Measurements from ENCODE around the gene TIMM23. TPM values are rescaled to one million over a fixed set of nuclear protein-coding genes. Genes with fewer than 3 reads are reported as not detected.

The TIMM23 gene
- polyA plus RNA-seq, 2 donors = 56.7 to 62.1 TPM

GRCh38 chr10:46004963-46005362 lies 32.7 kb downstream of the TIMM23 start:
- no peak overlapping the region for H3K27ac ChIP-seq (ENCODE audit: low read depth in 2 of 2, low read length in 1 of 2)
- H3K4me3 ChIP-seq (ENCODE audit: low read depth in 1 of 2, low read length in 2 of 2) = no peak overlapping the region
- 88 to 97% methylated on average over 2 of the region's 2 CpGs for WGBS, 2 donors
- H3K27me3 ChIP-seq (ENCODE audit: control insufficient read depth in 1 of 2, insufficient read depth in 2 of 2, low read length in 2 of 2) = no peaks in the 10 kb centered on the region
- no peaks in the 10 kb centered on the region for H3K4me1 ChIP-seq (ENCODE audit: control insufficient read depth in 2 of 2, insufficient read depth in 2 of 2, low read length in 1 of 2)
- no peaks in the 10 kb centered on the region for H3K9me3 ChIP-seq (ENCODE audit: control insufficient read depth in 2 of 2, insufficient read depth in 1 of 2, low read depth in 1 of 2, low read length in 1 of 2)
- peaks cover 3 to 5% of the 10 kb centered on the region in 2 donors for H3K36me3 ChIP-seq (ENCODE audit: control insufficient read depth in 2 of 2, insufficient read depth in 2 of 2, low read length in 1 of 2)

- Histone ChIP-seq H3K4me1 (ENCODE audit: control insufficient read depth in 2 of 2, insufficient read depth in 2 of 2, low read length in 1 of 2) (no peaks in the 10 kb centered on the region), H3K4me3 (ENCODE audit: low read depth in 1 of 2, low read length in 2 of 2) (no peak overlapping the region), H3K36me3 (ENCODE audit: control insufficient read depth in 2 of 2, insufficient read depth in 2 of 2, low read length in 1 of 2) (peaks cover 4 to 8% of the 10 kb centered on the region in 2 donors), H3K9me3 (ENCODE audit: control insufficient read depth in 2 of 2, insufficient read depth in 1 of 2, low read depth in 1 of 2, low read length in 1 of 2) (no peaks in the 10 kb centered on the region), H3K27me3 (ENCODE audit: control insufficient read depth in 1 of 2, insufficient read depth in 2 of 2, low read length in 2 of 2) (no peaks in the 10 kb centered on the region), H3K27ac (ENCODE audit: low read depth in 2 of 2, low read length in 1 of 2) (no peak overlapping the region)
- 77 to 81% methylated on average over 4 of the region's 4 CpGs for WGBS, 2 donors
Observed at GRCh38 chr10:46005383-46005782, 33.1 kb downstream of the TIMM23 start.

- 60 to 73% methylated on average over 3 of the region's 3 CpGs for WGBS, 2 donors
- H3K27me3 ChIP-seq (ENCODE audit: control insufficient read depth in 1 of 2, insufficient read depth in 2 of 2, low read length in 2 of 2) = no peaks in the 10 kb centered on the region
- H3K27ac ChIP-seq (ENCODE audit: low read depth in 2 of 2, low read length in 1 of 2) = no peak overlapping the region
- peaks cover 8 to 9% of the 10 kb centered on the region in 2 donors for H3K36me3 ChIP-seq (ENCODE audit: control insufficient read depth in 2 of 2, insufficient read depth in 2 of 2, low read length in 1 of 2)
- H3K9me3 ChIP-seq (ENCODE audit: control insufficient read depth in 2 of 2, insufficient read depth in 1 of 2, low read depth in 1 of 2, low read length in 1 of 2) = no peaks in the 10 kb centered on the region
- no peak overlapping the region for H3K4me3 ChIP-seq (ENCODE audit: low read depth in 1 of 2, low read length in 2 of 2)
- H3K4me1 ChIP-seq (ENCODE audit: control insufficient read depth in 2 of 2, insufficient read depth in 2 of 2, low read length in 1 of 2) = no peaks in the 10 kb centered on the region
Observed at GRCh38 chr10:46006219-46006618, 33.9 kb downstream of the TIMM23 start.

- H3K4me3 ChIP-seq (ENCODE audit: low read depth in 1 of 2, low read length in 2 of 2) = no peak overlapping the region
- 88 to 94% methylated on average over 3 of the region's 3 CpGs for WGBS, 2 donors
- H3K27ac ChIP-seq (ENCODE audit: low read depth in 2 of 2, low read length in 1 of 2) = no peak overlapping the region
- no peaks in the 10 kb centered on the region for H3K4me1 ChIP-seq (ENCODE audit: control insufficient read depth in 2 of 2, insufficient read depth in 2 of 2, low read length in 1 of 2)
- H3K27me3 ChIP-seq (ENCODE audit: control insufficient read depth in 1 of 2, insufficient read depth in 2 of 2, low read length in 2 of 2) = no peaks in the 10 kb centered on the region
- peaks cover 15 to 16% of the 10 kb centered on the region in 2 donors for H3K36me3 ChIP-seq (ENCODE audit: control insufficient read depth in 2 of 2, insufficient read depth in 2 of 2, low read length in 1 of 2)
- no peaks in the 10 kb centered on the region for H3K9me3 ChIP-seq (ENCODE audit: control insufficient read depth in 2 of 2, insufficient read depth in 1 of 2, low read depth in 1 of 2, low read length in 1 of 2)
Observed at GRCh38 chr10:46012746-46013145, 40.5 kb downstream of the TIMM23 start.

- peaks cover 13 to 16% of the 10 kb centered on the region in 2 donors for H3K36me3 ChIP-seq (ENCODE audit: control insufficient read depth in 2 of 2, insufficient read depth in 2 of 2, low read length in 1 of 2)
- H3K9me3 ChIP-seq (ENCODE audit: control insufficient read depth in 2 of 2, insufficient read depth in 1 of 2, low read depth in 1 of 2, low read length in 1 of 2) = no peaks in the 10 kb centered on the region
- no peak overlapping the region for H3K4me3 ChIP-seq (ENCODE audit: low read depth in 1 of 2, low read length in 2 of 2)
- H3K27me3 ChIP-seq (ENCODE audit: control insufficient read depth in 1 of 2, insufficient read depth in 2 of 2, low read length in 2 of 2) = no peaks in the 10 kb centered on the region
- no peak overlapping the region for H3K27ac ChIP-seq (ENCODE audit: low read depth in 2 of 2, low read length in 1 of 2)
- 82 to 92% methylated on average over 5 of the region's 5 CpGs for WGBS, 2 donors
- peaks cover 2% of the 10 kb centered on the region in 2 donors for H3K4me1 ChIP-seq (ENCODE audit: control insufficient read depth in 2 of 2, insufficient read depth in 2 of 2, low read length in 1 of 2)
Observed at GRCh38 chr10:46014206-46014605, 41.9 kb downstream of the TIMM23 start.

GRCh38 chr10:46014683-46015405 lies 42.6 kb downstream of the TIMM23 start:
- H3K9me3 ChIP-seq (ENCODE audit: control insufficient read depth in 2 of 2, insufficient read depth in 1 of 2, low read depth in 1 of 2, low read length in 1 of 2) = no peaks in the 10 kb centered on the region
- no peak overlapping the region for H3K4me3 ChIP-seq (ENCODE audit: low read depth in 1 of 2, low read length in 2 of 2)
- H3K36me3 ChIP-seq (ENCODE audit: control insufficient read depth in 2 of 2, insufficient read depth in 2 of 2, low read length in 1 of 2) = peaks cover 10 to 16% of the 10 kb centered on the region in 2 donors
- 79 to 91% methylated on average over 5 of the region's 5 CpGs for WGBS, 2 donors
- no peaks in the 10 kb centered on the region for H3K27me3 ChIP-seq (ENCODE audit: control insufficient read depth in 1 of 2, insufficient read depth in 2 of 2, low read length in 2 of 2)
- H3K4me1 ChIP-seq (ENCODE audit: control insufficient read depth in 2 of 2, insufficient read depth in 2 of 2, low read length in 1 of 2) = peaks cover 3 to 4% of the 10 kb centered on the region in 2 donors
- no peak overlapping the region for H3K27ac ChIP-seq (ENCODE audit: low read depth in 2 of 2, low read length in 1 of 2)

- Histone ChIP-seq H3K27ac (ENCODE audit: low read depth in 2 of 2, low read length in 1 of 2) (no peak overlapping the region), H3K27me3 (ENCODE audit: control insufficient read depth in 1 of 2, insufficient read depth in 2 of 2, low read length in 2 of 2) (no peaks in the 10 kb centered on the region), H3K36me3 (ENCODE audit: control insufficient read depth in 2 of 2, insufficient read depth in 2 of 2, low read length in 1 of 2) (peaks cover 7 to 11% of the 10 kb centered on the region in 2 donors), H3K4me1 (ENCODE audit: control insufficient read depth in 2 of 2, insufficient read depth in 2 of 2, low read length in 1 of 2) (peaks cover 3 to 5% of the 10 kb centered on the region in 2 donors), H3K9me3 (ENCODE audit: control insufficient read depth in 2 of 2, insufficient read depth in 1 of 2, low read depth in 1 of 2, low read length in 1 of 2) (no peaks in the 10 kb centered on the region), H3K4me3 (ENCODE audit: low read depth in 1 of 2, low read length in 2 of 2) (no peak overlapping the region)
- WGBS, 2 donors = 87 to 92% methylated on average over 5 of the region's 5 CpGs
Observed at GRCh38 chr10:46016190-46016589, 43.9 kb downstream of the TIMM23 start.

GRCh38 chr10:46016811-46017210 lies 44.5 kb downstream of the TIMM23 start:
- no peaks in the 10 kb centered on the region for H3K27me3 ChIP-seq (ENCODE audit: control insufficient read depth in 1 of 2, insufficient read depth in 2 of 2, low read length in 2 of 2)
- no peaks in the 10 kb centered on the region for H3K9me3 ChIP-seq (ENCODE audit: control insufficient read depth in 2 of 2, insufficient read depth in 1 of 2, low read depth in 1 of 2, low read length in 1 of 2)
- peaks cover 3 to 5% of the 10 kb centered on the region in 2 donors for H3K4me1 ChIP-seq (ENCODE audit: control insufficient read depth in 2 of 2, insufficient read depth in 2 of 2, low read length in 1 of 2)
- WGBS, 2 donors = 92 to 93% methylated on average over 1 of the region's 1 CpG
- H3K27ac ChIP-seq (ENCODE audit: low read depth in 2 of 2, low read length in 1 of 2) = no peak overlapping the region
- H3K4me3 ChIP-seq (ENCODE audit: low read depth in 1 of 2, low read length in 2 of 2) = no peak overlapping the region
- peaks cover 7 to 11% of the 10 kb centered on the region in 2 donors for H3K36me3 ChIP-seq (ENCODE audit: control insufficient read depth in 2 of 2, insufficient read depth in 2 of 2, low read length in 1 of 2)

GRCh38 chr10:46017733-46018132 lies 45.4 kb downstream of the TIMM23 start:
- Histone ChIP-seq H3K36me3 (ENCODE audit: control insufficient read depth in 2 of 2, insufficient read depth in 2 of 2, low read length in 1 of 2) (peaks cover 7 to 10% of the 10 kb centered on the region in 2 donors), H3K9me3 (ENCODE audit: control insufficient read depth in 2 of 2, insufficient read depth in 1 of 2, low read depth in 1 of 2, low read length in 1 of 2) (no peaks in the 10 kb centered on the region), H3K4me3 (ENCODE audit: low read depth in 1 of 2, low read length in 2 of 2) (no peak overlapping the region), H3K27ac (ENCODE audit: low read depth in 2 of 2, low read length in 1 of 2) (no peak overlapping the region), H3K4me1 (ENCODE audit: control insufficient read depth in 2 of 2, insufficient read depth in 2 of 2, low read length in 1 of 2) (peaks cover 3 to 7% of the 10 kb centered on the region in 2 donors), H3K27me3 (ENCODE audit: control insufficient read depth in 1 of 2, insufficient read depth in 2 of 2, low read length in 2 of 2) (no peaks in the 10 kb centered on the region)
- WGBS, 2 donors = 87 to 90% methylated on average over 2 of the region's 2 CpGs
